GM18861 (cell line): ENCODE data around the gene ENOPH1.

Experiments used
- ATAC-seq: cut with Tn5 transposase; IDR thresholded peaks from one replicate; pipeline ENCODE4 v1.9.1; 2021; ENCODE audit not compliant: unreplicated experiment

ENOPH1 gene

GRCh38 chr4:82508011-82508410 is 77.6 kb downstream of the ENOPH1 start:
- ATAC-seq, result no peak

DNA sequence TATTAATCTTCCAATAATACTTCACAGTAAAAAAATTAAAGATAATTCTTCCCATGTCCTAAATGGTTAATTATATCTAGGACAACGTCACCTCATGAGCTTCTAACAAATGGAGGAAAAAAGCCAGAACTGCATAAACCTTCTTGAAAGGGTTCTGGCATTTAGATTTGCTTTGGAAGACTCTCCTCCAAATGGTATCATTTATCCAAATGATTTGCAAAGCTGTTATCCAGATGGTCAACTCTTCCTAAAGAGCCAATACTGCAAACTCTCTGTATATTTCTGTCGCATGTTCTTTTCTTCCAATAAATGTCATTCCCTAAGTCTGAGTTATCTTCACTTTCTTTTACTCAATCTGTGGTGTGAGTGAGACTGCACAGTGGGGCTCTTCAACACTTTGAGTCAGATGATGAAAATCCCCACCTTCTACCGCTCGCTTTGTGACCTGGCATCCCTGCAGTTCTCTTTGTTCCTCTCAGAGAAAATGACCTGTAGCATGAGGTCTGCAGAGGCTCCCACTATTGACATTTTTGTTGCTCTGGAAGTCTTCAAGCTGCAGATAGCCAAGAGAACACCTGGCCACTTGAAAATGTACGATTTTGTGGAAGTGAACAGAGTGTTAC is 78.5 kb downstream of the ENOPH1 start:
- ATAC-seq, result no peak

DNA sequence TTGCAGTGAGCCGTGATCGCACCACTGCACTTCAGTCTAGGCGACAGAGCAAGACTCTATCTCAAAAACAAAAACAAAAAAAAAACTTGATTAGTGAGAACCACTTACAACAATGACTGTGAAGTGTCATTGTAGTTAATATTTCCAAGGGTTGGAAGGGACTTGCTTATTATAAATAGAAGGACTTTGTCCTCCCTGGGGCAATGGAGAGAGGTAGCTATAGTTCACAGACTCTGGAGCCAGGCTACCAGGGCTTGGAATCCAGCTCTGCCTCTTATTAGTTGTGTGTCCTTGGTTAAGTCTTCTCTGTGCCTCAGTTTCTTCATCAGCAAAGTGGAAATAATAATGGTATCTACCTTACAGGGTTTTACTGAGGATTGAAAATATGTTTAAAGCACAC is 79.8 kb downstream of the ENOPH1 start:
- no peak for ATAC-seq
